HG02588 (cell line): Measurements from ENCODE around the gene RALGAPA2.

Experiments
- ATAC-seq: cut with Tn5 transposase; IDR thresholded peaks from one replicate; pipeline ENCODE4 v1.9.1; 2021; ENCODE audit warnings: mild to moderate bottlenecking, moderate library complexity; ENCODE audit not compliant: unreplicated experiment

The RALGAPA2 gene

DNA sequence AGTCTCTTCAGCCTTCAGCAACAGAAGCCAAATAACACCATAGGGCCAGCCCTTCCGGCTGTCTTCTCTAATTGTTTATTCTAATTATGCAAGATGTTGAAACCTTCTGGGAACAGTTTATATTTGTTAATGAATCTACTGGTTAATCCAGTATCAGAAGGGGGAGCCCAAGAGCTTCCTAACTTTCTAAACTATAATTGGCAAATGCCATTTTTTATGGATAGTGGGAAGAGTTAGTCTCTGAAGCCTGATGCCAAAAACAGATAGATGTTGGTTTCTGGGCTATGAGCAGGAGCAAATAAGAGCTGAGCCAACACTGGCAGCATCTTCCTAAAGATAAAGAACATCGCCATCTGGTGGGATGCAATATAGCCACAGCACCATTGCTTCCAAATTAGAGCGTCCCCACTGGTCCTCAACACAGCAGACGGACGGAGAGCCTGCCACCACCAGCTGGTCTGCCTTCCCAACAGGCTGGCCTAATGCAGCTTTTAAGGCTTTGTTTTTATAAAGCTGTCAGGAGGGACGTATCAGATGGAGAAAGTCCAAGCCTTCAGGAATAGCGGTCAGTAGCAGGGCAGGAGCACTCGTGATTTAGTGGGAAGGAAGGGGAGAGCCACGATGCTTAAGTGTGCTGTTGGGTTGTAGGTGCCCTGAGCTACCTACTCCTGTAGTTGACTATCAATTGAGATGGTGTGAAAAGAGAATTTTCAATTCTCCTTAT, 118.8 kb downstream of the RALGAPA2 start:
- no peak for ATAC-seq

DNA sequence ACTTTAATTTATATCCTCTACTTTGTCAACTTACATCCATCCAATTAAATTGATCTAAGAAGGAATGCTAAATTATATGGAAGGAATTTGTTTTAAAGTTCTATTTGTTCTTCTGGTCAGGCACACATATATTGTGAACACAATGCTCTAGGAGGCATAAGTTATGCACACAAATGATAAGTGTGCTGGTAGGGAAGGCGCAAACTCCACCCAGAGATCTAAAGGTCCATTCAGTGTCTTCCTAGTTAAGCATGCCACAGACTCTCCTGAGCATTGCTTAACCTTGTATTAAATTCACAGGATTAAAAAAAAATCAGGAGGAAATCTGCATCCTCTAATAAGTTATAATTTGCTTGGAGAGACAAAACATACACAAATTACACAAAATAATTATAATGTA, 127.3 kb downstream of the RALGAPA2 start:
- no peak for ATAC-seq

DNA sequence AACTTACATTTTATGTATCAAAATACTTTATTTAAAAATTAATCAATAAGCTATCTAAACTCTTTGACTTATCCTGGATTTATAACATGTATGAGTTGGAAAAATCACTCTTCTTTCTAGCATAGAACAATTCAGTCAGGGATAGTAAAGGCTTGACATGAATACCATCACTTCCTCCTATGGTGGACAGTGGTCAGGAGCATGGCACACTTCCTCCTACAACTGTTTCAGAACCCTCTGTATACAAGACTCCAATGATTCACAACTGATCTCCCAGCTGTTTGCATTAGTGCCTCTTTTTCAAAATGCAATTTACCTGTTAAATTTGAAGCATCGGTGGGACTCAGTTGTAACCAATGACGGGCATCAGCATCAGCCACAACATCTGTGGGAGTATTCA, 129.7 kb downstream of the RALGAPA2 start:
- ATAC-seq = no peak

DNA sequence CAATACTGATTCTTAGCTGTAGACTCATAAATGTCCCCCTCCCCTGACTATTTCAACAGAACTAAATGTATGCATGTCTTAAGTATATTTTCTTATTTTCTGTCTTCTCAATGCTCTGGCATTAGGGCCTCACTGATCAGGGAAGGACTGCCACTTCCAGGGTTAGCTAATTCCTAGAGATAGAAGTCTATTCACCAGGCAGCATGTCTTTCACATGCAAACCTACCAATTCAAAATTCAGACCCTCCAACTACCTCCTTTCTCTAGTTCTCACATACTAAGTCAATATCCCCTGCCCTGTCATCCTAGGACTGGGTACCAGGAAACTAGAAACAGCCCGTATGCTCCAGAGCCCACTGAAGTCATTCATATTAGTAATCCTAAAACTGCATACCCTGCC, 132.3 kb downstream of the RALGAPA2 start:
- ATAC-seq = no peak

DNA sequence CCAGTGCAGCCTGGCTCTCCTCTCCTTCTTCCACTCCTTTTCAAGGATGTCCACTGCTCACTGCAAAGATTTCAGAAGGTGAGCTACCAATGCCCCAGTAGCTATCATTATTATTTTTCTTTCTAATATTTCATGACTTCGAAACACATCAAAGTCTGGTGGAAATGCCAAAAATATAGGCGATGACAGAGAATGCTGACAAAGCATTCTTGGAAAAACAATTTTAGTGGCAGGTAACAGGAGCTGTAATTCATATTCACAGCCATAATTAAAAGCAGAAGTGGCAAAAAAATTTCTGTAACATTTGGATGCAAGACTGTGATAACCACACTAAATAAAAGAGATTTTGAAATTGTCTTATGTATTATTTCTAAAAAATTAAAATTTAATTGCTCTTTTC, 133.6 kb downstream of the RALGAPA2 start:
- no peak for ATAC-seq

DNA sequence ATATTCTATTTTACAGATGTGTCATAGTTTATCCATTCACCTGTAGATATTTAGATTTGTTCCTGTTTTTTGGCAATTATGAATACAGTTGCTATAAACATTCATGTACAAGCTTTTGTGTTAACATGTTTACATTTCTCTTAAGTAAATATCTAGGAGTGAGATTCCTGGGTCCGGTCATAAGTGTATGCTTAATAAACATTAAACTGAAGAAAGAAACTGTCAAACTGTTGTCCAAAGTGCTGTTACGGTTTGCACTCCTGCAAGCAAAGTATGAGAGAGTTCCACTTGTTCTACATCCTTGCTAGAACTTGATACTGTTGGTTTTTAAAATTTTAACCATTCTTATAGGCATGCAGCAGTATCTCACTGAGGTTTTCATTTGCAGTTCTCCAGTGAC, 138.6 kb downstream of the RALGAPA2 start:
- ATAC-seq = no peak

DNA sequence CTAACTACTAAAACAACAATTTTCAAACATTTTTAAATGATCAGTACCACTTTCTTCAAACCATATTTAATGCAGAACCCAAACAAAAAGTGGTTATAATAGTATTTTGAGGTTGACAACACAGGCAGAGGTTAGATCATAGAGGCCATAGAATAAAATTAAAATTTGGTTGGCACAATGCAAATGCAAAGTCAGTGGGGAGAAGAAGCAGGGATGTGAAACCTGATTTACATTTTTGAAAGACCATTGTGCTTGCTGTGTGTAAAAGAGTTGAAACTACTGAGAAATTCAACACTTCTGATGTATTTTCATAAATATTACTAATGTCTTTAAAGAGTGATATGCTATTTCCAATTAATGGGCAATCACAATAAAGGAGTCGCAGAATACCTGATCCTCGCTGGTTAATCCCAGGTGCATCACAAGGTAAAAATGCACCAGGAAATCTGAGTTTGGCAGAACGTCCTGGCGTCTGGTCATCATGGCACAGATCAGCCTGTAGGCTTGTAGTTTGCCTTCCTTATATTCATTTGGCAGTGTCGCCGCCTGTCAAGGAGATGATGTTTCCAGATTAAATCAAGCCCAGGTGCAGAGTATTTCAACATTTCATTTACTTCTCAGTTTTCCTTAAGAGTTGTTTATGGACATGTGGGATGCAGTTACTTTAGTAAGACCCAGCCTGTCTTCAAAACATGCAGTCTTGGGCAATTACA, 141.2 kb downstream of the RALGAPA2 start:
- ATAC-seq = no peak

DNA sequence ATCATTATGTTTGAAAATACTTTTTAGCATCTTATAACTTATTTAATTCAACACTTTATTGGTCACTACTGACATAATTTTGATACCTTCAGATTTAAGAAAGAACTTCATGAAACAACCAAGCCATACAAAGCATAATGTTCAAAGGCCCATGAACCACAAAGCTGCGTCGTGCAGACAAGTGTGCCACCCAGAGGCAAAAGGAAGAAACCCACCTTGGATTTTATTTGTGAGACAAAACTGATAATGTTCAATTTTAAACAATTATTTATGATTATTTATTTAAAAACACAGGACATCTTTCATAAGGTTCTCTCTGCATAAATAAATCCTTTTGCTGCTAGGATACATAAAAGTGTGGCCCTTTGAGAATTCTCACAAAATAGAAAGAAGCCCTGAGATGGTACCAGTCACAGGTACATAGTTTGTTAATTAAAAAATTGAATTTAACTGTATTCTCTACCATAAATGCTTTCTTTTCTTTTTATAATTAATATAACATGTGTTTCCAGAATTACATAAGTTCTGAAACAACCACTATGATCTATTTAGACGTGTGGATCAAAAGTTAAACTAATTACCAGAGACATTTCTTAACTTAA, 143.7 kb downstream of the RALGAPA2 start:
- ATAC-seq = no peak

DNA sequence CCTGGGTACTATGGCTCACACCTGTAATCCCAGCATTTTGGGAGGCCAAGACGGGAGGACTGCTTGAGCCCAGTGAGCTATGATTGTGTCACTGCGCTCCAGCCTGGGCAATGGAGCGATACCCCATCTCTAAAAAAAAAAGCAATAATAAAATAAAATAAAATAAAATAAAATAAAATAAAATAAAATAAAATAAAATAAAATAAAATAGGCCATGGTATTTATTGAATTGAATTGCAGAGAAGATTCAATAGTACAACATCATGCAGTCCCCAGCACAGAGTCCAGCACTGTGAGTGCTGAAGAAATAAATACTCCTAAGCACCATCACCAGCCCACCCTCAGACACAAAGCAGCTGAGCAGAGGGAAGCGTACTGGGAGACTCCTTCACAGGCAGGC, 144.7 kb downstream of the RALGAPA2 start:
- ATAC-seq = no peak

DNA sequence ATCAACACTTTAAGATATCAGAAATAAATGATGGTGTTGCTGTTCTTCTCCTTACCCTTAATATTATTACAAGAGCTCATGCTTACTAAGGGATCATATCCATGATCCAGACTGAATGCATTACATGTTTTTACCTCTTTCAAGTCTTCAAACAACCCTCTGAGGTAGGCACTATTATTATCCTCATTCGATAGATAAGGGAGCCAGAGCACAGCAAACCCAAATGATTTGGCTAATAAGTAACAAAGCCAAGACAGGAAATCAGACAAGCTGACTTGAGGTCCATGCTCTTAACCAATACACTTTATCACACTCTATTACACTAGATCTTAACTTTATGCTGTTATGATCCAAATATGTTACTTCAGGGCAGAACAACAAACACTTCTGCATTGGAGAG, 145.9 kb downstream of the RALGAPA2 start:
- ATAC-seq = no peak

DNA sequence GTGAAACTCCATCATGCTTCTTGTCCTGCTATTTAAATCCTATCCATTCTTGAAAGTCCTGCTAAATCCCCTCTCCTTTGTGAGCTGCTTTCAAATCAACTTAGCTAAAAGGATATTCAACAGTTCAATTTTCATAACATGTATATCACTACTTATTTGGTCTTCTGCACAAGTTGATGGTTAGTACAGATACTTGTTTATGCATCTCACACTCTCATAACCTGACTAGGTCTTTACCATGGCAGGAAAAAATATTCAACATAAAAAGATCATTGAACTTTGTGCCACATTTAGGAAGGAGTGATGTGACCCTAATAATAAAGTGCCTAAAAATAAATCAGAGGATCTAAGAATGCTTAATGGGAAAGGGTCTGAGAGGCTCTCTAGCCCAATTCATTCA, 148.2 kb downstream of the RALGAPA2 start:
- no peak for ATAC-seq

DNA sequence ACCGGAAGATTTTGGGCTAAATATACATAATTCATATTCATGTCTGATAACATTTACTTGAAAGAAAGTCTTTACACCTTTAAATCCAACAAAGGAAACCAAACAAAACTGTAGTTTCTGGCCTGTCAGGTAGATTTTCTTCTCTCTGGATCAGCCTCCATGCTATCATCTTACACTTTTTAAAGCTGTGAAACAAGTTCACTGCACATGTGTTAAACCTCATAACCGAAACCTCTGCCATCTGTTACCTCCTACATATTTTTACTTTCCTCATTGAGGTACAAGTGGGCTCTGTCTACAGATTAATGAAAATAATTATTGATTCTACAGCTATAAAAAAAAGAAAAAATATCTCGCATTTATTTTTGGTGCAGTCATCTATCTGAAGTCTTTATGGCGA, 149.9 kb downstream of the RALGAPA2 start:
- ATAC-seq = no peak

DNA sequence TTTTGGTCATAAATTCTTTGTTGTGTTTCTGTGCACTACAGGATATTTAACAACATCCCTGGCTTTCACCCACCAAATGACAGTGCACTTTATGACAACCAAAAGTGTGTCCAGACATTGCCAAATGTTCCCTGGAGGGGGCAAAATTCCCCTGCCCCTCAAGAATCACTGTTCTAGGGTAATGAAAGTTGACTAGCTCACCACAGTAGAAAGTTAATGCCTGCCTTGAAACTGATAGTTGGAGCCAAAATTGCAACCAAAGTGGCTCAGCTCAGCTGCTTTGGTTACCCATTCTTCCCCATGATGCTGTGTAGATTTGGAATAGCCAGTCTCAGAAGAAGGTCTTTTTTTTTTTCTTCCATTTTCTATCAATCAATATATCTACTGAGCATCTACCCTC, 150.6 kb downstream of the RALGAPA2 start:
- ATAC-seq = no peak

DNA sequence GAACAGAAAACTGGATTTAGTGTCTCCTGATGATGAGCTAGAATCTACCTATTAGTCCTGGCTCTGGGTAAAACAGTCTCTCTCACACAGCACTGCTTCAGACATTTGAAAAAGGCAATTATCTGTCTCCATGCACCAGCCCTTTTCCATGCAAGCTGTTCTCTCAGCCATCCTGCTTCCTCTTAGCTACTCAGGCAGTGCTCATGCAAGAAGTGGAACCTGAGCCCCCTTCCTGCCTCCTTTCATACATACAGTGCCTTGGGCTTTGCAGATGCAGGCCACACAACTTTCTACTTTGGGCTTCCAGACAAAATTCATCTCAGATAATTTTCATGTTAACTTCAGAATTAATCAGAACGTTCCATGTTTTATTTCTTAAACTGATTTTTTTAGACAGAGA, 151.3 kb downstream of the RALGAPA2 start:
- ATAC-seq = no peak

DNA sequence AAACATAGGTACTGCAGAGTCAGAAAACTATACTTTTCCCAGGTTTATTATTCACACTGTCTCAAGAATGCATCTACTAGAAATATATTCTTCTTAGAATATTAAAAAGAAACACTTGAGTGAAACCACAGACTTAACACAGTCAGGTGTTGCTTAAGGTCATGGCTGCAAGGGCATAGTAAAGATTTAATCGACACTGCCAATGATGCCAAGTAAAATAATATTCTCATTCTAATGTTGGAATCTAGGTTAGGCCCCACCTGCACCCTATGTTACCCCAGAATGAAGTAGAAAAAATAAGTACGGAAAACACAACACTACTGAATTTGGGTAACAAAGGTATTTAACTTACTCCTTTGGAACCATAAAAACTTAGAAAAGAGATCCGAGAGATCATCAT, 155.0 kb downstream of the RALGAPA2 start:
- no peak for ATAC-seq

DNA sequence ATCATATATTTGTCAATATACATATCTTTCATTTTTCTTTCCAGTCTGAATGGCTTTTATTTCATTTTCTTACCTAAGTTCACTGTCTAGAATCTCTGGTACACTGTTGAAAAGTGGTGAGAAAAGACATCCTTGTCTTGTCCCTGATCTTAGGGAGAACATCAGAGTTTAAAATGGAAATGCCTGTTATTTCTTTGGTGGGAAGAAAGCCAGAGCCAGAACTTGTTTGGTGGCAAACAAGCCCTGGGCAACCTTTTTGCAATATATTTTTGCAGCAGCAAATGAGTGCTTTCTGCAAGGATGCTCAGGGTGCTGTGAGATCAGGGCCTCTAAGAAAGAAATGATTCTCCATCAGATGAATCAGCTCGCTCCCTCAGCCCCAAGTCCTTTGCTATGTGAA, 156.6 kb downstream of the RALGAPA2 start:
- no peak for ATAC-seq

DNA sequence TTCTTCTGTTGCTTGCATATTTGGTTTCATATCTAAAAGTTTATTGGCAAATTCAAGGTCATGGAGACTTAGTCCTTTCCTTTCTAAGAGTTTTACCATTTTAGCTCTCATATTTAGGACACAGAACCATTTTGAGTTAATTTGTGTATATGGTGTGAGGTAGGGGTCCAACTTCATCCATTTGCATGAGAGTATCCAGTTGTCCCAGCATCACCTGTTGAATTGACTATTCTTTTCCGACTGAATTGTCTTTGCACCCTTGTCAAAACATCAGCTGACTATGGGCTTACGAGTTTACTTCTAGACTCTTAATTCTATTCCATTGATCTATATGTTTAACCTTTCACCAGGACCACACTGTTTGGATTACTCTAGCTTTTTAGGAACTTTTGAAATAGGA, 157.5 kb downstream of the RALGAPA2 start:
- ATAC-seq = no peak

DNA sequence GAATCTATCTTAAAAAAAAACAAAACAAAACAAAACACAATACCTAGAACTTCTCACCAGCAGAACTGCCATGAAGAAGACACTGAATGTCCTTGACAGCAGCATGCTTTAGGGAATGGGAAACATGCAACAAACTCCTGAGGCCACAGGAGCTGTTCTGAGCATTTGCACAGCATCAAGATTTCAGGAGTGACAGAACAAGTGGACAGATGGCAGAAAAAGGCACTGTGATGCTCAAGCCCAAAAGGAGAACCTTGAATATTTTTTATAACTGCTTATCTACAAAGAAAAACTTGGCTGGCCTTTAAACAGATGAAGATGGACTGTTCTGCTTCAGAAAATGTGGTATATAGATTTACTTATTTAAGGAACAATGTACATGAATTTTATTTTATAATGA, 158.9 kb downstream of the RALGAPA2 start:
- no peak for ATAC-seq

DNA sequence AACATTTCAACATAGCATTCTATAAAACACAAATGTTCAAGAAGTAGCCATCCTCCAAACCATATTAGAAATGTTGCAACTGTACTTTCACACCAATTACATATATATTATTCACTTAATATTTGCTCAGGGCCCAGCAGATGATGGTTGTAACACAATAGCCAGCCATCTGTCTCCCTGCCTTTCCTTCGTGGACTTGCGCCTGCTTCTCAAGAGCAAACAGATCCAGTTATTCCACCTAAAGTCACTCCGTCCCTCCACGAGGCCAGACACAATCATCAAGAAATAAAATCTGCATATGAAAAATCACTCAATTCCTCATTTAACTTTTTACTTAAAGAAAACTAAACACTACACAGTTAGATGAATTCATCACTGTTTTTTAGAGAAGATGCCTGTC, 160.4 kb downstream of the RALGAPA2 start:
- ATAC-seq = no peak

DNA sequence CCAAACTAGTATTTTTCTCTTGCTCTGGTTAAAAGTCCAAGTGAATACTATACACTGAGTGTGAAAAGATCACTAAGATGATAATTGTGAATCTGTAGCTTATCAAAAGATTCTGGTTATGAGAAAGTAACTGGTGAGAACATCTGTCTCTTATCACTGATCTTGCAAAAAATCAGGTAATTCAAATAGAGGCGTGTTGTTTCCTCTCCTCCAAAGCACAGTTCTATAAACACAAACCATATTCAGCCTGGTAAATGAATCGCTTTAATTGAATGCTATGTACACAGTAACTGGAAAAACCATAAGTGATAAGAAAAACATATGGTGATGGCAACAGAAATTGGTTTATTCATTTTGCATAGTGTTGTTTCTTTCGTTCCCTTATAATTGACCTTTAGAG, 161.0 kb downstream of the RALGAPA2 start:
- no peak for ATAC-seq

DNA sequence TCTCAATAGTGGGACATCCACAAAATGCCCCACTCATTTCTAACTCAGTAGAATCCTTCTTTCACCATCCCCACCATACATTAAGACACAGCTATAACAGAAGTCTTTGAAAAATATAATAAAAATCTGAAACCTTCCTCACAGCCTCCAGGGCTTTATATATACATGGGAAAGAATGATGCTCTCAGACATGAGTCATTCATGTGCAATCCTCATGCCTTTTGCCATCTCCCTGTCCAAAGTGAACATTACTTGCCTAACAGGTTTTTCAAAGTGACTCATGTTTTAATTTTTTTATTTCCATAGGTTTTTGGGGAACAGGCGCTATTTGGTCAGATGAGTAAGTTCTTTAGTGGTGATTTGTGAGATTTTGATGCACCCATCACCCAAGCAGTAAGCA, 162.7 kb downstream of the RALGAPA2 start:
- no peak for ATAC-seq

DNA sequence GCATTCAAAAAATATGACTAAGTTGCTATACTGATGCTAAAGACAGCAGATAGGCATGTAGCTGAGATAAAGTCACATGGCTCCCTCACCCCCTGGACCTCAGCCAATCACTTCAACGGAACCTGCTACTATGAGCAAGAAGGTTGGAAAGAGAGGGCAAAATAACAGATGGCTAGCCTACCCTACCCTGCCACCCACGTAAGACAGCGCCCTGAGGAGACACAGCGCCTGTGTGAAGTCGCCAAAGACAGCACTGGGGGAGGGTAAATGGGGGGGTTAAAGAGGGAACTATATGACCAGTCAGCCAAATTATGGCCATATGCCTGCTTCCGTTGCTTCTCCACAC, 163.2 kb downstream of the RALGAPA2 start:
- ATAC-seq = no peak
